Measurements from ENCODE around the gene GLIS1. TPM values are rescaled to one million over a fixed set of nuclear protein-coding genes. Genes with fewer than 3 reads are reported as not detected.
A peak's percentile ranks its signal among the peaks of the same experiment; 100 is the strongest.

GLIS1 gene
- total RNA-seq, 2 experiments from 2014 or later, result not detected

- H3K4me3 Mint-ChIP-seq, result no peak overlapping the region
- peaks cover 51% of the 10 kb centered on the region for H3K27me3 Mint-ChIP-seq
- no peak overlapping the region for H3K27ac Mint-ChIP-seq
- DNase-seq, result no peak
- POLR2A ChIA-PET, result no interaction called here
- H3K9me3 Mint-ChIP-seq, result no peaks in the 10 kb centered on the region
- H3K4me1 Mint-ChIP-seq, result peaks cover 2% of the 10 kb centered on the region
- CTCF ChIA-PET, result interaction anchor here (0.7 kb wide), 1 partner anchor 250 kb away, joined by 3 read pairs; no protein-coding TSS in a partner anchor
- H3K36me3 Mint-ChIP-seq (ENCODE audit: low read depth), result no peaks in the 10 kb centered on the region
Observed at GRCh38 chr1:53733975-53734649, 4.9 kb downstream of the GLIS1 start.

- ChIA-PET CTCF (interaction anchor here (0.7 to 0.9 kb wide), 2 partner anchors 12 to 249 kb away, joined by 3 to 4 read pairs; no protein-coding TSS in a partner anchor), POLR2A (interaction anchor here (0.8 kb wide), 1 partner anchor 630 kb away, joined by 4 read pairs; no protein-coding TSS in a partner anchor)
- Mint-ChIP-seq H3K4me1 (peaks cover 2% of the 10 kb centered on the region), H3K27ac (no peak overlapping the region), H3K27me3 (peaks cover 51% of the 10 kb centered on the region), H3K4me3 (no peak overlapping the region), H3K9me3 (no peaks in the 10 kb centered on the region), H3K36me3 (ENCODE audit: low read depth) (no peaks in the 10 kb centered on the region)
- no peak for DNase-seq
Observed at GRCh38 chr1:53733447-53733931, 5.5 kb downstream of the GLIS1 start.

- H3K36me3 Mint-ChIP-seq (ENCODE audit: low read depth), result no peaks in the 10 kb centered on the region
- CTCF ChIA-PET, result interaction anchor here (0.6 to 0.9 kb wide), 2 partner anchors 12 to 1122 kb away, joined by 3 to 4 read pairs; no protein-coding TSS in a partner anchor
Observed at GRCh38 chr1:53732912-53733317, 6.0 kb downstream of the GLIS1 start.

GRCh38 chr1:53732409-53732808 lies 6.6 kb downstream of the GLIS1 start:
- Mint-ChIP-seq H3K9me3 (no peaks in the 10 kb centered on the region), H3K27me3 (peaks cover 45% of the 10 kb centered on the region)
- DNase-seq, result no peak

More at GRCh38 chr1:53732912-53733317, 6.0 kb downstream of the GLIS1 start:
- H3K9me3 Mint-ChIP-seq, result no peaks in the 10 kb centered on the region
- POLR2A ChIA-PET, result interaction anchor here (0.8 kb wide), 1 partner anchor 631 kb away, joined by 4 read pairs; no protein-coding TSS in a partner anchor
- no peak for DNase-seq
- H3K27ac Mint-ChIP-seq, result no peak overlapping the region
- peaks cover 47% of the 10 kb centered on the region for H3K27me3 Mint-ChIP-seq
- no peak overlapping the region for H3K4me3 Mint-ChIP-seq
- H3K4me1 Mint-ChIP-seq, result peaks cover 2% of the 10 kb centered on the region

GRCh38 chr1:53731779-53732305 lies 7.1 kb downstream of the GLIS1 start:
- Mint-ChIP-seq H3K9me3 (no peaks in the 10 kb centered on the region), H3K4me1 (no peaks in the 10 kb centered on the region), H3K36me3 (ENCODE audit: low read depth) (no peaks in the 10 kb centered on the region), H3K27ac (no peak overlapping the region), H3K27me3 (peaks cover 40% of the 10 kb centered on the region), H3K4me3 (no peak overlapping the region)
- ChIA-PET CTCF (no interaction called here), POLR2A (no interaction called here)
- no peak for DNase-seq

More at GRCh38 chr1:53732409-53732808, 6.6 kb downstream of the GLIS1 start:
- ChIA-PET POLR2A (no interaction called here), CTCF (interaction anchor here (0.6 kb wide), 1 partner anchor 1123 kb away, joined by 3 read pairs; no protein-coding TSS in a partner anchor)
- H3K36me3 Mint-ChIP-seq (ENCODE audit: low read depth), result no peaks in the 10 kb centered on the region
- no peak overlapping the region for H3K4me3 Mint-ChIP-seq
- peaks cover under 1% of the 10 kb centered on the region for H3K4me1 Mint-ChIP-seq
- H3K27ac Mint-ChIP-seq, result no peak overlapping the region

- DNase-seq, result no peak
- H3K4me1 Mint-ChIP-seq, result no peaks in the 10 kb centered on the region
- CTCF ChIA-PET, result no interaction called here
- H3K27me3 Mint-ChIP-seq, result peaks cover 32% of the 10 kb centered on the region
- H3K9me3 Mint-ChIP-seq, result no peaks in the 10 kb centered on the region
- no peak overlapping the region for H3K27ac Mint-ChIP-seq
- POLR2A ChIA-PET, result no interaction called here
- no peaks in the 10 kb centered on the region for H3K36me3 Mint-ChIP-seq (ENCODE audit: low read depth)
- H3K4me3 Mint-ChIP-seq, result no peak overlapping the region
Observed at GRCh38 chr1:53731043-53731600, 7.8 kb downstream of the GLIS1 start.

- CTCF ChIA-PET, result no interaction called here
- peaks cover 25% of the 10 kb centered on the region for H3K27me3 Mint-ChIP-seq
- no peak overlapping the region for H3K27ac Mint-ChIP-seq
- H3K4me3 Mint-ChIP-seq, result no peak overlapping the region
- no peaks in the 10 kb centered on the region for H3K36me3 Mint-ChIP-seq (ENCODE audit: low read depth)
- no peaks in the 10 kb centered on the region for H3K9me3 Mint-ChIP-seq
- H3K4me1 Mint-ChIP-seq, result no peaks in the 10 kb centered on the region
- POLR2A ChIA-PET, result no interaction called here
- no peak for DNase-seq
Observed at GRCh38 chr1:53730224-53730865, 8.6 kb downstream of the GLIS1 start.

GRCh38 chr1:53729456-53730223 lies 9.3 kb downstream of the GLIS1 start:
- no peaks in the 10 kb centered on the region for H3K9me3 Mint-ChIP-seq
- H3K4me3 Mint-ChIP-seq, result no peak overlapping the region
- H3K27me3 Mint-ChIP-seq, result peaks cover 24% of the 10 kb centered on the region
- POLR2A ChIA-PET, result no interaction called here
- no peaks in the 10 kb centered on the region for H3K36me3 Mint-ChIP-seq (ENCODE audit: low read depth)
- no peak for DNase-seq
- no peak overlapping the region for H3K27ac Mint-ChIP-seq
- CTCF ChIA-PET, result no interaction called here
- no peaks in the 10 kb centered on the region for H3K4me1 Mint-ChIP-seq

GRCh38 chr1:53728702-53729455 lies 10.1 kb downstream of the GLIS1 start:
- no peak for DNase-seq
- ChIA-PET POLR2A (no interaction called here), CTCF (no interaction called here)
- Mint-ChIP-seq H3K4me1 (no peaks in the 10 kb centered on the region), H3K4me3 (no peak overlapping the region), H3K9me3 (no peaks in the 10 kb centered on the region), H3K36me3 (ENCODE audit: low read depth) (no peaks in the 10 kb centered on the region), H3K27ac (no peak overlapping the region), H3K27me3 (peaks cover 18% of the 10 kb centered on the region)

GRCh38 chr1:53728196-53728595 lies 10.8 kb downstream of the GLIS1 start:
- H3K27me3 Mint-ChIP-seq, result peaks cover 15% of the 10 kb centered on the region
- H3K4me3 Mint-ChIP-seq, result no peak overlapping the region
- ChIA-PET POLR2A (no interaction called here), CTCF (no interaction called here)
- peak overlapping the region; percentile 28 for H3K27ac Mint-ChIP-seq
- H3K9me3 Mint-ChIP-seq, result no peaks in the 10 kb centered on the region
- no peak for DNase-seq
- no peaks in the 10 kb centered on the region for H3K4me1 Mint-ChIP-seq
- H3K36me3 Mint-ChIP-seq (ENCODE audit: low read depth), result no peaks in the 10 kb centered on the region

GRCh38 chr1:53727461-53728092 lies 11.4 kb downstream of the GLIS1 start:
- ChIA-PET CTCF (interaction anchor here (0.6 kb wide), 1 partner anchor 317 kb away, joined by 3 read pairs; no protein-coding TSS in a partner anchor), POLR2A (no interaction called here)
- no peak for DNase-seq
- Mint-ChIP-seq H3K27me3 (peaks cover 12% of the 10 kb centered on the region), H3K36me3 (ENCODE audit: low read depth) (no peaks in the 10 kb centered on the region), H3K27ac (no peak overlapping the region), H3K4me3 (no peak overlapping the region), H3K9me3 (no peaks in the 10 kb centered on the region), H3K4me1 (no peaks in the 10 kb centered on the region)
